IPS-11a (cell line): ENCODE measurements around the gene ALDOA.

Experiments used
- H3K4me3 ChIP-seq: one replicate; pipeline ENCODE4 v1.5.1; 2013; ENCODE audit warnings: low read depth, low read length, control low read depth

The ALDOA gene

GRCh38 chr16:30068750-30069610, 3.4 kb downstream of the ALDOA start:
- no peak overlapping the region for H3K4me3 ChIP-seq

GRCh38 chr16:30069611-30070462, 4.3 kb downstream of the ALDOA start:
- no peak overlapping the region for H3K4me3 ChIP-seq

GRCh38 chr16:30070490-30070889, 4.9 kb downstream of the ALDOA start:
- H3K4me3 ChIP-seq: no peak overlapping the region

GRCh38 chr16:30075503-30076275, 10.1 kb downstream of the ALDOA start, which contains the start of gene PPP4C:
Gene PPP4C (plus strand): TSS chr16:30075994. CDS start chr16:30076378, 384 bp downstream.
- H3K4me3 ChIP-seq: peak within 1 kb of the TSS; percentile 92

DNA sequence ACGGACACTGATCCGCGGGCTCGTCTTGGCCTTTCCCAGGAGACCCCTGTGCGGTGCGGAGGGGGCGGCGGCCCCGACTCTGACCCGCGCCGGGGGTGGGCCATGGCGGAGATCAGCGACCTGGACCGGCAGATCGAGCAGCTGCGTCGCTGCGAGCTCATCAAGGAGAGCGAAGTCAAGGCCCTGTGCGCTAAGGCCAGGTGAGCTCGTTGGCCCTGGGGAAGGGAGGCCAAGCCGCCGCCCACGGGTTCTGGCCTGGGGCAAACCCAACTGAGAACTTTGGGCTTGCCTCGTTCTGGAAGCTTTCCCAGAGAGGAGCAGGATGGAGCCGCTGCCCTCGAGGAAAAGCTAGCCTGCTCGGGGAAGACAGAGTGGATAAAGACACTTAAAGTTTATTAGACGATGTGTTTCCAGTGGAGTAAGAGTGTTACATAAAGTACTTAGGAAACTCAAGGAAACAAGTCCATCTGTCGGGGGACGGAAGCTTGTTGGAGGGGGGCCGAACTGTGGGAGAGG, 10.8 kb downstream of the ALDOA start:
- peak overlapping the region; percentile 92 for H3K4me3 ChIP-seq

DNA sequence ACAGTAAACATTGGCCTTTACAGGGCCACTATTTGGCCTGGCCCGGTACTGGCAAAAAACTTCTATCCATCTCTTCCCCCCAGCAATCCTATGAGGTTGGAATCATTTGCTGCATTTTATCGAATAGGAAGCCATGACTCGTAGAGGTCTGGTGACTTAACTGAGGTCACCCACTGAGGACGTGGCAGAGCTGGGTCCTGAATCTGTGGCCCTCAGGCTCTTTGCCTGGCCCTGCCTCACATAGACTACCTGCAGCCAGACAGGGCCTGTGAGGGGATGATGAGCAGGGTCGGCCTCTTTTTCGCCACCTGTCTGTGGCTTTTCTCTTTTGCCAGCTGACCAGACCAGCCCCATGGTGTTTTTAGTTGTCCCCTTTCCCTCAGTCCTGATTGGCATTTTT, 12.1 kb downstream of the ALDOA start:
- no peak overlapping the region for H3K4me3 ChIP-seq

DNA sequence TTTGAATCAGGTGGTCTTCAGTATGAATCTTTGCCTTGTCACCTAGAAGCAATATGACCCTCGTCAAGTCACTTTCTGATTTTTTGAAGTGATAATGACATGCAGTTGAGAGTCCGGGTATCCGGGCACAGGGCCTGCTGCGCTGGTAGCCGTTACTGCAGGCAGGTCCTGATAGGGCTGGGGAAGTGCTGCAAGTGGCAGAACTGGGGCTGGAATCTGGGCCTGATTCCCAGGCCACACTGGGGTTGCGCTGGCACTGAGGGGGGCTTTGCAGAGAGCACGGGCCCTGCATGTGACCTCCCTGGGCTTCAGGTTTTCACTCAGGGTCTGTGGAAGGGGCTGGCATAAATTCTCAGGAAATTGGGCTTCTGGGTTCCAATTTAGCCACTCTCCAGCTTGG, 13.2 kb downstream of the ALDOA start:
- no peak overlapping the region for H3K4me3 ChIP-seq

- H3K4me3 ChIP-seq: no peak overlapping the region
These were observed 13.9 kb downstream of the ALDOA start for GRCh38 chr16:30079480-30079879.

DNA sequence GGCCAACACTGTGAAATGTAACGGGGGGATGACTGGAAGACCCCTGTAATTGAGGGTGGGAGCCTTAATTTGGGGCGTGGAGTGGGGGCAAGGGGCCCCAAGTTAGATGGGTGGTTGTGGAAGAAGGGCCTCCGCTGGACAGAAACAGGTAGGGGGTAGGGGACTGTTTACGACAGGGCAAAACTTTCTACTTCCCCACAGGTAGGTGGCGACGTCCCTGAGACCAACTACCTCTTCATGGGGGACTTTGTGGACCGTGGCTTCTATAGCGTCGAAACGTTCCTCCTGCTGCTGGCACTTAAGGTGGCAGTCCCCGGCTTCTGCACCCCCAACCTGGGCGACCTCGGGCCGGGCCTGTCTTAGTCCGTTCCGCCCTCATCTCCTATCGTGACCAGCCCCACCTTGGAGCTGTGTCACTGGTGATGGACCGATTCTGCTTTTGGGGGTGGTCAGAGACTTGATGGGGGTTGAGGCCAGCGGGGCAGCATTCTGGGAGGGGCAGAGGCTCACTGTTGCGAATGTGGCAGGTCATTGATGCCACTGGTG, 17.1 kb downstream of the ALDOA start:
- no peak overlapping the region for H3K4me3 ChIP-seq

GRCh38 chr16:30083216-30084055, 17.9 kb downstream of the ALDOA start:
- H3K4me3 ChIP-seq: no peak overlapping the region

DNA sequence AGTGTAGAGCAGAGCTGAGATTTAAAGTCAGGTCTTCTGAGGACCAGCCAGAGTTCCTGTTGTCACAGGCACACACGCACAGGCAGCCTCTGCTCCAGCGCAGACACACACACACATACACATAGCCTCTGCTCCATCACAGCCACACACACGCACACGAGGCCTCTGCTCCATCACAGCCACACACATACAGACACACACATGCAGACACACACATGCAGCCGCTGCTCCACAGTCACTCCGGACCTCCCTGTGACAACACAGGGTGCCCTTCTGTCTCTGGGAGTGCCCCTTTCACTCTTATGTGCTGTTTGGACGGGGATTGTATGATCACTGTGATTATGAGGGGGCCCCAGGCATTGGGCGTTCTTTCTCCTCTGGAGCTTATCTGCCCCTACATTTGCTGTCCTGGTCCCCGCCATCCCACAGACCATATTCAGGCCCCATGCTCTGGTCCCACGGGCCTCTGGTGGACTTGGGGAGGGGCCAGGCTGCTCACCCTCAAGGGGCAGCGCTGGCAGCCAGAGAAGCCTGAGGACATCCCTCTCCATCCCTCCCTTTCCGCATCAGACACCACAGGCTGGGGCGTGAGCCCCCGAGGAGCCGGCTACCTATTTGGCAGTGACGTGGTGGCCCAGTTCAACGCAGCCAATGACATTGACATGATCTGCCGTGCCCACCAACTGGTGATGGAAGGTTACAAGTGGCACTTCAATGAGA, 18.7 kb downstream of the ALDOA start:
- no peak overlapping the region for H3K4me3 ChIP-seq

DNA sequence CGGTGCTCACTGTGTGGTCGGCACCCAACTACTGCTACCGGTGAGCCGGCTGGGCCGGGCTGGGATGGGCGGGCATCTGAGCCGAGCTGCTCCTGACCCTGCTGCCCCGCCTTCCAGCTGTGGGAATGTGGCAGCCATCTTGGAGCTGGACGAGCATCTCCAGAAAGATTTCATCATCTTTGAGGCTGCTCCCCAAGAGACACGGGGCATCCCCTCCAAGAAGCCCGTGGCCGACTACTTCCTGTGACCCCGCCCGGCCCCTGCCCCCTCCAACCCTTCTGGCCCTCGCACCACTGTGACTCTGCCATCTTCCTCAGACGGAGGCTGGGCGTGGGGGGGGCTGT, 19.2 kb downstream of the ALDOA start:
- no peak overlapping the region for H3K4me3 ChIP-seq

DNA sequence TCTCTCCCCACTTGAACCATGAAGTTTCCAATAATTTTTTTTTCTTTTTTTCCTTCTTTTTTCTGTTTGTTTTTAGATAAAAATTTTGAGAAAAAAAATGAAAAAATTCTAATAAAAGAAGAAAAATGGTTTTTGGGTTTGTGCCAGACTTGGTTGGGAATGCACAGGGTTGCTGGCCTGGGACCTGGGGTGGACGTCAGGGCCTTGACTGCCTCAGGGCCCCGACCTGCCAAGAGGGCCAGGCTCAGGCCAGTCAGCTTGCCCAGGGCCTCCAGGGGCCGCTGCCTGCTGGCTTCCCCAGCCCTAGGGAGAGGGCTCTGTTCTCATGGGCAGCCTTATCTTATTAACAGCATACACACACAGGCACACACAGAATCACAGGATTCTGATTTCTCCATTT, 19.7 kb downstream of the ALDOA start:
- H3K4me3 ChIP-seq: no peak overlapping the region

DNA sequence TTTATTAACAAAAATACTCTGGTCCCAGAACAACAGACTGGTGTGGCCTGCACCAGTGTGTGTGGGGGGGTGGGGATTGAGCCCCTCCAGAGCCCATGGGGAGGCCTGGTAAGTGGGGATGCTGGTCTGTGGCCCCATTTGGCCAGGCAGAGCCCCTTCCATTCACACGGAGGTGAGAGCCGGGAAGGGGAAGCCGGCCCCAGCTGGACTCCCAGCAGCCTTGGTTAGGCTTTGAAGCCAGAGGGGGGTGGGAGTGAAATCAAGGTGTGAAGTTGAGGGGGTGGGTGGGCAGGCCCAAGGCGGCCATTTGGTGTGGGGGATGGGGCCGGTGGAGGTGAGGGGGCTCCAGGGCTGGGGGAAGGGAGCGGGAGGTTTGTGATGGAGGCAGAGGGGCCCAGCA, 20.3 kb downstream of the ALDOA start:
- no peak overlapping the region for H3K4me3 ChIP-seq

GRCh38 chr16:30086291-30087140, 21.0 kb downstream of the ALDOA start:
- no peak overlapping the region for H3K4me3 ChIP-seq

GRCh38 chr16:30087181-30087898, 21.8 kb downstream of the ALDOA start:
- H3K4me3 ChIP-seq: no peak overlapping the region

- no peak overlapping the region for H3K4me3 ChIP-seq
These were observed 22.8 kb downstream of the ALDOA start for GRCh38 chr16:30088237-30088831.
